ENCODE results near the gene SMYD4.
"Not testable (repeated sequence)": the region's sequence is repeated elsewhere in the genome, so short reads cannot be mapped to it uniquely, and the experiment has no call there.

SMYD4 gene

DNA sequence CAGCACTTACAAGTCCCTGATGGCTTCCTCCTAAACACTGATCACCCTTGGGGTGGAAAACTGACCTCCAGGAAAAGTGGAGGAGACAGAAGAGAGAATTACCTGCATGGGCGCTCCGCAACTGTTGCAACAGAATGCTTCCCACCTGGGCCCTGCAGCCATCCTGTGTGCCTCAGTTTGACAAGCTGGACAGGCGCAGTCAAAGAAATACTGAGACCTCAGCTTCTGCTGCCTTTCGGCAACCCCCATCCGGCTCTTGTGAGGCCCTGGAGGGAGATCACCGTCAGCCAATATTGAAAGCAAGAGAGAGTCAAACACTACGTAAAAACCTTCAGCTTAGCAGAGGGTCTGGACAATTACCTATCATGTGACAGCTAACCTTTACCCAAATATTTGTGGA is 43.0 kb downstream of the SMYD4 start:
- FAIRE-seq, result no peak

DNA sequence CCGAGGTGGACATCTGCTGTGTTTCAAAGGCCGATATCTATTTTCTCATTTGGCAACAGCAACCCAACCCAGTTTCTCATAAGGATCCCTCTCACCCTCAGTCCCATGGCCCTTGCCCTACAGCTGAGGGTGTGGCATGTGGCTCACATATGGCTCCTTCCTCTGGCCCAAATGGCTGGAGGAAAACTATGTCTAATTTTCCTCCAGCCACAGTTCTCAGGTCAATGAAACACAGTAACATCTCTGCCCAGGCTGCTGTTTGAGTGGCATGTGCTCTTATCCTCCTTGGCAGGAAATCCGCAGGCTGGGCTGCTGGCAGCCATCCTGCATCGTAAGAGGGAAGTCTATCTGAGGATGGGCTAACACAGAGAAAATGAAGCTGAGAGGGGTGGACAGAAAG is 43.8 kb downstream of the SMYD4 start:
- FAIRE-seq (no peak), DNase-seq (ENCODE audit: insufficient read length, low spot score) (no peak)

More for the DNA sequence above, 43.0 kb downstream of the SMYD4 start:
- no peak for DNase-seq (ENCODE audit: insufficient read length, low spot score)

- FAIRE-seq (no peak), DNase-seq (ENCODE audit: insufficient read length, low spot score) (peak; percentile 51)
Observed at GRCh38 chr17:1783834-1784611, 45.7 kb downstream of the SMYD4 start.

GRCh38 chr17:1783271-1783670 is 46.4 kb downstream of the SMYD4 start:
- DNase-seq (ENCODE audit: insufficient read length, low spot score) (no peak), FAIRE-seq (no peak)

GRCh38 chr17:1782171-1782567 is 47.5 kb downstream of the SMYD4 start:
- FAIRE-seq (no peak), DNase-seq (ENCODE audit: insufficient read length, low spot score) (no peak)

DNA sequence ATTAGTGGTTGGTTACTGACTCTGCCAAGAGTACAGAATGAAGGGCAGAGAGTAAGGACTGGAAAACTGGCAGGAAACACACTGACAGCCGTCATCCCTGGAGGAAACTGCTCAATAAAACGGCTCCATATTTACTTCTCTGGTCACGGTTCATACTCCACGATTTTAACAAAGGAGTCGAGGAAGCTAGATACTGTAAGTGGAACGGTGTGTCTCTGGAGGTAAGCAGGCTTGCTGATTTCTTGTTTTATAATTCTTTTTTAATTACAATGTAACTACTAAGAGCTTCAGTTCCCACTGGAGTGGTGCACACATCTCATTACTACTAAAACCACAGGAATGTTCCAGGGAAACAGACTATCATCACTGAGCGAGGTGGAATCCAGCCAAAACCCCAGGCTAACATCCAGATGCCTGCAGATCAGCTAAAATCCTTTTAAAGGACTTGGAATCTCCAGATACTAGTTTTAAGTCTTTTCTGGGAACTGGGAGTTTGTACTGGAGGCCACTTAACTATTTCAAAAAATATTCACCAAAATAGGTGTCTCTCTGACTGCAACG is 50.1 kb downstream of the SMYD4 start:
- peak; percentile 75 for FAIRE-seq

DNA sequence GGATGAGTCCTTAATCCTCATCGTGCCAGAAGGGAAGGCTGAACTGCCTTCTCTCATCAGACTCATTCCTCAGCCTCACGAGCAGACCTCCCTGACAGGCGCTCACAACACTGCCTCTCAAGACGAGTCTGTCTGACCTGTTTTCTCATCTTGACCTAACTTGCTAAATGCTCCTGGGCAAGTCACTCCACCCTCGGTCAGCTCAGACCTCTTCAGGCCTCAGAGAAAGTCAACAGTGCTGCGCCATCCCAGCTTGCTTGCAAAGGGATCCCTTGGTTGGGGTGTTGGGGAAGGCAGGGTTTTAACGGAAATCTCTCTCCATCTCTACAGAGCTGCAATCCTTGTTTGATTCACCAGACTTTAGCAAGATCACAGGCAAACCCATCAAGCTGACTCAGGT is 52.8 kb downstream of the SMYD4 start:
- DNase-seq (ENCODE audit: insufficient read length, low spot score) (no peak), FAIRE-seq (no peak)

More for the DNA sequence above, 50.1 kb downstream of the SMYD4 start:
- peak; percentile 91 for DNase-seq (ENCODE audit: insufficient read length, low spot score)

DNA sequence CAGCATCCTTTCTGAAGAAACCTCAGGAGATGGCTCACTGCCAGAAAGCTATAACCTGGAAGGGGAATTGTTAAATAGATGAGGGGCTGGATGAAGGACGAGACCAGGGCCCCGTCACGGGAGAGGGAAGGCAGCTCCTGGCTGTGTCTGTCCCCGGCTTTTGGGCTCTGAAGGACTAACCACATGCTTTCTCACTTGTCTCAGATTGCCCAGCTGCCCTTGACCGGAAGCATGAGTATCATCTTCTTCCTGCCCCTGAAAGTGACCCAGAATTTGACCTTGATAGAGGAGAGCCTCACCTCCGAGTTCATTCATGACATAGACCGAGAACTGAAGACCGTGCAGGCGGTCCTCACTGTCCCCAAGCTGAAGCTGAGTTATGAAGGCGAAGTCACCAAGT is 53.4 kb downstream of the SMYD4 start:
- FAIRE-seq (no peak), DNase-seq (ENCODE audit: insufficient read length, low spot score) (no peak)

DNA sequence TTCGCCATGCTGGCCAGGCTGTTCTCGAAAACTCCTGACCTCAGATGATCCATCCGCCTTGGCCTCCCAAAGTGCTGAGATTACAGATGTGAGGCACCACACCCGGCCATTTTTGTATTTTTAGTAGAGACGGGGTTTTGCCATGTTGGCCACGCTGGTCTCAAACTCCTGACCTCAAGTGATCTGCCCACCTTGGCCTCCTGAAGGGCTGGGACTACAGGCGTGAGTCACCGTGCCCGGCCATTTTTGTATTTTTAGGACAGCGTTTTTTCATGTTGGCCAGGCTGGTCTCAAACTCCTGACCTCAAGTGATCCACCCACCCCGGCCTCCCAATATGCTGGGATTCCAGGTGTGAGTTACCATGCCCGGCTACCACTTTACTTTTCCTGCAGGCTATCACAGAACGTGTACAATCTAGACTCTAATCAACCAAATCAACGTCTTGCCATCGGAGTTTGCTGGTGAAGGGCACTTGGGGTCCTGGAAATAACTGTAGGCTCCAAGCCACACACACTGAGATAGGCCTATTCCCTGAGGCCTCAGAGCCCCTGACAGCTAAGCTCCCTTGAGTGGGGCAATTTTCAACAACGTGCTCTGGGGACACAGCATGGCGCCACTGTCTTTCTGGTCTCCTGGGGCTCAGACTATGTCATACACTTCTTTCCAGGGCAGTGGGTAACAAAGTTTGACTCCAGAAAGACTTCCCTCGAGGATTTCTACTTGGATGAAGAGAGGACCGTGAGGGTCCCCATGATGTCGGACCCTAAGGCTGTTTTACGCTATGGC is 55.1 kb downstream of the SMYD4 start:
- FAIRE-seq (peak; percentile 42), DNase-seq (ENCODE audit: insufficient read length, low spot score) (no peak)

DNA sequence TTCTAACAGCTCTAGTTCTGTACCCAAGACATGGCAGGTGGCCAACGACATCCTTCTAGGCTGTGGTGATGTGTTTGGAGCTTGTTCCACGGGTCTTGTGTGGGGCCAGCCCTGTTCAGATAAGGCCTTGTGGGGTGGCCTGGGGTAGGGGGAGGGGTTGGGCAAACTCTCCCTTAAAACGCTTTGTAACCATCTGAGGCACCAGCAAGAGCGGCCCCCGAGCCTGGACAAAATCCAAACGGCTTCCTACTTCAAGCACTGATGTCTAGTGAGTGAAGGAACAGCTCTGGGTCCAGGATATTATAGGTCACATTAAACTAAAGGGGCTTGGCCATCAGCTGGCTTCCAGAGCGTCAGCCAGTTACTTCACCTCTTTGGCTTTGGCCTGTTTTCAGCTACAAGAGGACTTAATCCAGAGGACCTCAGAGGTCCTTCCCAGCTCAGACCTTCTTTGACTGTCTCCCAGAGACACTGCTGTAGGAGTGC is 56.0 kb downstream of the SMYD4 start:
- DNase-seq (ENCODE audit: insufficient read length, low spot score), result no peak
- FAIRE-seq, result no peak

GRCh38 chr17:1773000-1773695 is 56.6 kb downstream of the SMYD4 start:
- not testable (repeated sequence) for DNase-seq (ENCODE audit: insufficient read length, low spot score); FAIRE-seq

- FAIRE-seq (no peak), DNase-seq (ENCODE audit: insufficient read length, low spot score) (no peak)
Observed at GRCh38 chr17:1769822-1770477, 59.8 kb downstream of the SMYD4 start.

GRCh38 chr17:1767358-1767757 is 62.3 kb downstream of the SMYD4 start:
- FAIRE-seq (no peak), DNase-seq (ENCODE audit: insufficient read length, low spot score) (no peak)

DNA sequence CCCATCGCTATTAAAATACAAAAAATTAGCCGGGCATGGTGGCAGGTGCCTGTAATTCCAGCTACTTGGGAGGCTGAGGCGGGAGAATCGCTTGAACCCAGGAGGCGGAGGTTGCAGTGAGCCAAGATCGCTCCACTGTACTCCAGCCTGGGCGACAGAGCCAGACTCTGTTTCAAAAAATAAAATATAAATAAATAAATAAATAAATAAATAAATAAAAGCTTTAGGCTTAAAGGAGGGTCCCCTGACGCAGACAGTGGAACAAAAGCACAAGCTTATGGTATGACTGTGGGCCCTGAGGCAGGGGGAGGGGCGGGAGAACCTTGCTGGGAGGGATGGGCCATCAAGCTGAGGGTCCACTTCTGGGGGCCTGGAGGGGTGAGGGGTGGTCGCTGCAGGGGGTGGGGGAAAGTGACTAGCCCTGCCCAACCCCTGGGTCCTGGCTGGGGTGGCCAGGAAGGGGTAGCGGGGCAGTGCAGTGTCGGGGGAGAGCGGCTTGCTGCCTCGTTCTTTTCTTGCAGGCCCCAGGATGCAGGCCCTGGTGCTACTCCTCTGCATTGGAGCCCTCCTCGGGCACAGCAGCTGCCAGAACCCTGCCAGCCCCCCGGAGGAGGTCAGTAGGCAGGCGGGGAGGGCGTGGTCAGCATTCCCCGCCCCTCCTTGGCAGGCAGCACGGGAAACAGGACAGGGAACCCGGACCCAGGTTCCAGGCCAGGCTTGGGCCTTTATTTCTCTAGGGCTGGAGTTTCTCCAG is 63.1 kb downstream of the SMYD4 start:
- DNase-seq (ENCODE audit: insufficient read length, low spot score) (no peak), FAIRE-seq (no peak)

DNA sequence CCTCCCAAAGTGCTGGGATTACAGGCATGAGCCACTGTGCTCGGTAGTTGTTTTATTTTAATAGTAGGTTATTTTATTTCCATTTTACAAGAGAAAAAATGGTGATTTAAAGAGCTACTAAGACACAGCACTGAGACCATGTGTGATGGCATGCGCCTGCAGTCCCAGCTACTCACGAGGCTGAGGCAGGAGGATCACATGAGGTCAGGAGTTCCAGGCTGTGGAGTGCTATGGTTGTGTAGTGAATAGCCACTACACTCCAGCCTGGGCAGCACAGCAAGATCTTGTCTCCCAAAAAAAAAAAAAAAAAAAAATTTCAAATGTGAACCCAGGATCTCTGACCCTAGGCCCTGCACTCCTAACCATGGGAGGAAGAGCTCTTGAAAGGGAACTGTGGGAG is 64.1 kb downstream of the SMYD4 start:
- FAIRE-seq (no peak), DNase-seq (ENCODE audit: insufficient read length, low spot score) (no peak)

DNA sequence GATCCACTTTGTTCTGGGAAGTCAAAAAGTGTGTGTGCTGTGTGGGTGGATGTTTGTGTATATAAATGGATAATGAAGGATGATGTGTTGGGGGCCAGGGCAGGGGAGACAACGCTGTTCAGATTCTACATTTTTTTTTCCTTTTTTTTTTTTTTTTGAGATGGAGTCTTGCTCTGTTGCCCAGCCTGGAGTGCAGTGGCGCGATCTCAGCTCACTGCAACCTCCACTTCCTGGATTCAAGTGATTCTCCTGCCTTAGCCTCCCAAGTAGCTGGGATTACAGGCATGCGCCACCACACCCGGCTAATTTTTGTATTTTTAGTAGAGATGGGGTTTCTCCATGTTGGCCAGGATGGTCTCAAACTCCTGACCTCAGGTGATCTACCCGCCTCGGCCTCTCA is 65.0 kb downstream of the SMYD4 start:
- DNase-seq (ENCODE audit: insufficient read length, low spot score); FAIRE-seq: not testable (repeated sequence)

DNA sequence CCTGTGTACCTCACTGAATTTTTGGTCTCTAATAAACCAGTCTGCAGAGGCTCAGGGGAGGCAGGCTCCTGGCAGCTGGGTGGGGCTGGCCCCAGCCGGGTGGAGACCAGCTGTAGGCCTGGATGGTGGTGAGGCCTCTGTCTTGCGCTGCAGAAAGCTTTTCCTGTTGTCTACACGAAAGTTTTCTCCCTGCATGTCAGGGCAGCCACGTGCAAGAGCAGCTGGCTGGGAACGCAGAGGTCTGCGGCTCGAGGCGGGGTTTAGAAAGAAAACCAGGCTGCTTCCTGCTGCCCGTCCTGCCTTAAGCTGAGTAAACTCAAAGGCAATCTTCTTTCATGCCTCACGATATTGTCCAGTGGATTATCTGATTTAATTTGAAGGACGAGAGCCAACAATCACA is 65.4 kb downstream of the SMYD4 start:
- DNase-seq (ENCODE audit: insufficient read length, low spot score) (no peak), FAIRE-seq (no peak)

DNA sequence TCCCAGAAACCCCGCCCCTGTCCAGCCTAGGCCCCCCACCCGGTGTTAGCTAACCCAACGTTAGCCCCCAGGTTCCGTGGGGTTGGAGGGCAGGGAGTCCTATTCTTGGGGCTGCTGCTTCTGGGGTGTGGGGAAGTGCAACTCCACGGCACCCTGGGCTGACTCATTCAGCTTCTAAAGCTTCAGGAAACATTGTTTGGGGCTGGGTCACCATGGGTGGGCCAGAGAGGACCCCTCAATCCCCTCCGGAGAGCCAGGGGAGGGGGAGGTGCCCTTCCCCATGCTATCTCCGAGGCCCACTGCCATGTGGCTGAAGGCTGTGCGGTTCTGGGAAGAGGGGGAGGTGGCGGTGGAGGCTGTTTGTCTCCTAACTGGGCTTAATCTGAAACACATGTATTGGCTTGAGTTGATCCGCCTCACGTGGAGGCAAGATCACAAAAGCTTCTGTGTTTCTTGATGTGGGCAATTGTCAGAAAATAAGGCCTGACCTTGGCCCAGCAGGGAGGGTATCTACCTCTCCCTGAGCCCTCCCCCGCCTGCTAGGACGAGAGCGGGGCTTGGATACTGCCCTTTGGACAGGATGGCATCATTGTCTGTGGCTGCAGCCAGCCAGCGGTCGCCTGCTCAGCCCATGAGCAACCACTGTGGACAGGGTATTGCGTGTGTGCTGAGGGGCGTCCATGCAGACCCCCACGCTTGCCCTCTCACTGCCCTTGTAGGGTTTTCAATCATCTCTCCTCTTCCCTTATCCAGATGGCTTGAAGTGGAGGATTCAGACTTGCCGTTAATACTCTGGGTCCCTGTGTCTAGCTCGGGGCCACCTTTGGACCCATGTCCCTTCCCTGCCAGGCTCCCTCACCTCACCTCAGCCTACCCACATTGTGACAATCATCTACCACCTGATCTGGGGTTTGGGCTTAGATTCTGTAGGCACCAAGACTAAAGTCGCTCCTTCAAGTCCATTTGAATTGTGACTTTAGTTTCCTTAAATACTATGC is 66.5 kb downstream of the SMYD4 start:
- FAIRE-seq (no peak), DNase-seq (ENCODE audit: insufficient read length, low spot score) (no peak)

Data from HTR-8/SVneo (cell line).